Upper lobe of left lung (tissue), 4 donors: ENCODE results near the gene PRSS2.

Source experiments
- CTCF ChIP-seq, 6 experiments: fragments of 450-650 bp in 4 of 6; fragments of 200-600 bp in 2 of 6; sonication (generic) in 2 of 6; IDR thresholded peaks; one replicate each; pipeline ENCODE4 v1.5.1; 2016 to 2019; ENCODE audit warnings: antibody characterized with exemption in 6 of 6
- POLR2A ChIP-seq, 4 donors: fragments of 450-650 bp; IDR thresholded peaks; one replicate each; pipeline ENCODE4 v1.5.1; 2016 to 2017; ENCODE audit warnings: antibody characterized with exemption in 4 of 4, mild to moderate bottlenecking in 2 of 4
- POLR2AphosphoS5 ChIP-seq, 2 donors: sonication (generic); formaldehyde crosslinking; IDR thresholded peaks; one replicate each; pipeline ENCODE4 v1.5.1; 2017; ENCODE audit warnings: antibody characterized with exemption in 2 of 2

- peak in 1 of 2 donors; percentile 37 for TF ChIP-seq POLR2AphosphoS5 (IDR thresholded peaks at IDR 0.05)
- no peak for TF ChIP-seq CTCF (IDR thresholded peaks at IDR 0.05)
- peak in 1 of 4 donors; percentile 56 for TF ChIP-seq POLR2A (IDR thresholded peaks at IDR 0.05)
Observed at GRCh38 chr7:142808802-142809583, 38.2 kb downstream of the PRSS2 start.
